Stimulated activated CD4-positive, alpha-beta T cell treated with anti-CD3 and anti-CD28 coated beads, Interleukin-2, amount 100 ng/mL, for 24 hours (primary cell): Measurements from ENCODE around the gene LEF1.

ENCODE experiments used
- DNase-seq, 2 donors: peaks; one replicate each; pipeline ENCODE4 v3.0.0-alpha.2; 2020

The LEF1 gene

DNA sequence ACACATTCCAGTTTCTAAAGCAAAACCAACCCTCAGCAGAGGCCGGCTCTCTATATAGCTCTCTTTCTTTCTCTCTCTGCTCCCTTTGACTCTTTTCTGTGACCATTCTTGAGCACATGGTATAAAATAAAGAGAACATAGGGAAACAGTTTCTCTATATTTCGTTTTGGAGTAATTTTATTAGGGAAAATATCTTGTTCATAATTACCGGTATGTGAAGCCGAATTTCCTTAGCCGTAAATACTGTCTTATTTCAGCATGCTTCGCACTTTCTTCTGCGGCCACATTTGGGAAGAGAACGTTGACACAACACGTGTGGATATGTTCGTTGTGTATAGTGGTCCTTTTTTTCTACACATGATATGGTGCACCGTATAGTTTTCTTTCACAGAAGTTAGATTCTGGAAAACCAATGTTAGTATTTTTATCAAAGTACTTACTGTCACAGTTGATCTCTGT lies 4.9 kb upstream of the LEF1 start:
- no peak for DNase-seq

DNA sequence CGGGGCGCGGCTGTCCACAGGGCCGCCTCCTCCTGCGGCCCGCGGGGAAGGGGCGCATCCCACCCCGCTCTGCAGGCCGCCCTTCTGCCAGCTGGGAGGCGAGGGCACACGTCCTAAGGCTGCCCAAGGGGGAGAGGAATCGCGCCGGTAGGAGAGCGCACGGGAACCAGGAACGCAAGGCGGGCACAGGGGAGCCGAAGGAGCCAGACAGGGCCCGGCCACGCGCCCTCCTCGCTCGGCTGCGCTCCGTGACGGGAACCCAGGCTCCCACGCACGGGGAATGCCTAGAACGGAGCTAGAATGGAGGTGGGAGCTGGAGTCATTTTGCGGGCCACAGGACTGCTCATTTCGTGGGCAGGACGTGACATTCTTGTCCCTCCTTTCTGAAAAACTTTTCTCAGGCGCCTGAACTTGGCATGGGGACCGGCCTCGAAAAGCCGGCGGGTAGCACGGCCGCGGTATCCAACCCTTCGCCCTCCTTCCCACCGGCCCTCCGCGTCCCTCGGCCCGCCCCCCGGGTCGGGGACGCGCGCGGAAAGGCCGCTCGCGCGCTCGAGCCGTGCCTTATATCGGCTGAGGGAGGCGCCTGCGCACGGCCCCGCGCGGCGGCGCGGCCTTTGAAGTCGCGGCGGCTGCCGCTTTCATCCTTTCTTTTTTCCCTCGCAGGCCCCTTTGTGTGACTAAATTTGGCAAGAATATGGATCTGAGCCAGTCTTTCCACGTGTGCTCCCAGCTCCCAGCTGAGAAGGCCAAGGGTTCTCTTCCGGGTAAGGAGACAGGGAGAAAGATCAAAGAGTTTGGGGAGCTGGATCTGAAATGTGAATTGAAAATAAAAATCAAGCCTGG lies 4.2 kb upstream of the LEF1 start:
- DNase-seq = peak; percentile 75 to 81

DNA sequence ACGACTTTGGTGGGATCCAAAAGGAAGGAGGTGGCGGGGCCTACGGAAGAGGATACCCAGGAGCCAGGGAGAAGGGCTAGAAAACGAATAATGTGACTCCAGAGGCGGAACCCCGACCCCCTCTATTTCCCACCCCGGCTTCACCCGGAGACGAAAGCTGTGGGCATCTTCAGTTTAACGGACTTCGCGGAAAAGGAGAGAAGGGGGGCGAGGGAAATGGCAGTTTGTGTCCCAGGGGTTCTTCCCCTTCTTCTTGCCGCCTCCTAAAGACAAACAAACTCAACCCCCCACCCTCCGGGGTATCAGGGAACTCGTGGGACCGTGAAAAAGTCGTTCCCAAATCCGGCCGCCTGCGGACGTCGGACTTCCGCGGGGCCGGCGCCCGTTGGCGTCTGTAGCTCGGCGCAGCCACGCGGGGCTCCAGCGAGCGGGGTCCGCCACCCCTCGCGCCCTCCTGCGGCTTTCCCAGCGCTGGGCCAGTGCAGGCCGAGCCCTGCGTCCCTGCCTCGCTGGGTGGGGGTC lies 3.6 kb upstream of the LEF1 start:
- peak in 1 of 2 donors; percentile 56 for DNase-seq

DNA sequence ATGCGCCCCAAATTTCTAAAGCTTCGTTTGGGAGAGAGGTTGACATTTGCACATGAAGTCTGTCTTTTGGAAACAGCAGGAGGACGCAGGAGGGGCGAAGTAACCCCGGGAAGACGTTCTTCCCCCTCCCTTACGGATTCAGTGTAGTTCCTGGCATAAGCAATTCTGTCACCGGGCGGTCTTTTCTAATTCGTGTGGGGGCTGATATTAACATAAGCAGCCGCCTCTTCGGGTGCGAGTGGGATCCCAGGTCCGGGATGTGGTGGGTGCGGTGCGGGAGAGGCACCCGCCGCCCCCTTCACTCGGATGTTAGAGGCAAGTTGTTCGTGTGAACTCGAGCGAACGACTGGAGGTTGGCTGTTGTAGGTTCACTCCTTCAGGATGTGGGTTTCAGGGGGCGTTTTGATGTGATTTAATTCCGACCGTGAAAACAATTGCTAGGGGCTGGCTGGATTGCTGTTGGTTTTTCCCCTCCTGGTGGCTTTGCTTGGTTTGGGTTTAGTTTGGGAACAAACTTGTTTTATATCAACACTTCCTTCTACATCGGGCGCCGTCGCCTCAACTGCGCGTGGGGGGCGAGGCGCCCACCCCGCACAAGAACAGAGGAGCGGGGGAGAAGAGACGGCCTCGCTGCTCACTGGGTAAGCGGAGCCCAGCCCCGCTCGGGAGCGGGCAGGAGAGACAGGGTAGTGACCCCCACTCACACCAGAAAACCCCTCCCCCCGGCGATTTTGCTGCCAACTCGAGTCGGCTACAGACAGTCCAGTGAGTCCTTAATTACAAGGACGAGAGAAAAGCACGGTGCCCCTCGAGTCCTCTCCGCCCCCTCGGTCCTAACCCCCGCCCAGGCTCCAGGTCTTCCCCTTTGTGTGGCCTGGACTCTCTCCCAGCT lies 2.9 kb upstream of the LEF1 start:
- peak; percentile 56 to 66 for DNase-seq

DNA sequence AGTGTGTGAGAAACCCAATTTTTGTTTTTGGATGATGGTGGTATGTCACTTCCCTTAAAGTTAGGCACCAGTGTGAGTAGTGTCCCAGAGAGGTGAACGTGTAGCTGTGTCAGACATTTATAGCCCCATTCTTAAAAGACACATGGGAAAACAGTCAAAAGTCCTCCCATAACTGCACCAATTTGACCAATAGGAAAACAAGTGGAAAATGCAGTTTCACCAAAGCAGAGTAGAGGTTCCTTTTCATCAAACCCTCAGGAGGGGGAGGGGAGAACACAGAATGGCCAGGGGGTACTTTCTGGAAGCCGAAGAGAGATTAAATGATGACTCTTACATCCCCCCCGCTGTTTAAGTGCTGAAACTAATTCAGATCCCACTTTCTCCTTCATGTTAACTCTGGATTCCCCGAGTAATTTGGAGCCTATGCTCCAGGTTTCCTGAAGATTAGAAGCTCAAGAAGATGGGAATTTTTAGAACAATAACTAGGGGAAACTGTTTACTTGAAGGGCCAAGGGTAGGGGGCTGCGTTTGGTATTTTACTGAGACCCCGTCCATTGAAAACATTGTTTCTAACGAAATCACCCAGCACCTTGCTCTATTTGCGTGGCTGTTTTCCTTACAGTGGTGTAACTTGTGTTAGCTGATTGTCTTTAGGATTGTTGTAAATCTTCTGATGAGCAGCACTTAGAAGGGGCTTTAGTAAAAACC lies 2.1 kb upstream of the LEF1 start:
- DNase-seq = no peak

DNA sequence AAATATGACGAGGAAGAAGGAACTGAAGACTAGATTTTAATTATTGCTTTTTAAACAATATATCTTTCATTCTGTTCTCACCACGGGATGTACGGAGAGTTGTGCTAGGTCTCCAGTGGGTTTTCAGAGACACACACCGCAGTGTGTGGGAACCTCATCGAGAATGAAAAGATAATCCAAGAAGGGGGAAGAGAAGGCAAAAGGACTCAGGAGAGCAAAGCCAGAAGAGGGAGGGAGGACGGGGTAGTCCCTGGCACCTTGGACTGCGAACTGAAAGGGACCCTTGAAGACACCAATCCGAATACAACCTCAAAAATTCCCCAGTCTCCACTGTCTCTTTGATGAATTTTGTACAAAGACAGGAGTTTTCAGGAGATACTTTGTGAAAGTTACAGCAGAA lies 932 bp upstream of the LEF1 start:
- DNase-seq = no peak

DNA sequence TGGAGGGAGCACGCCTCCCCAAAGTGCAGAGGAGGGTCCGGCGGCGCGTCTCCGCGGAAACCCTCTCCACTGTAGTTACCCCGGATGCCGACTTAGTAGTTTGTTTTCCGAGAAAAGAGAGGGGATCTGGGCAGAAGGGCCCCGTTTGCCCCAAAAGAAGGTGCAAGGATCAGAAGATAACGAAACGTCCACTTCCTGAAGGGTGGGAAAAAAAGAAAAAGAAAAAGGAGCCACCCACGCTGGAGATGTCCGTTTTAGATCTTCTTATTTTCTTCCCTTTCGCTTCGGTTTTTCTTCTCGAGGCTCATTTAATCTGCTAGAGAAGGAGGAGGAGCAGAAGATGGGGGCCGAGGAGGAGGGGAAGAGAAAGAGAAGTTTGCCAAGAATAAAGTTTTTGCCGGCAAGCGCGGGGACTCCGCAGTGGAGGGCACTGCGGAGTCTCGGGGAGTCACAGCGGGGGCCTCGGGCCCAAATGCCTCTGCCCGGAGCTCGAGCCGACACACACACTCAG lies 517 bp downstream of the LEF1 start:
- DNase-seq = no peak

DNA sequence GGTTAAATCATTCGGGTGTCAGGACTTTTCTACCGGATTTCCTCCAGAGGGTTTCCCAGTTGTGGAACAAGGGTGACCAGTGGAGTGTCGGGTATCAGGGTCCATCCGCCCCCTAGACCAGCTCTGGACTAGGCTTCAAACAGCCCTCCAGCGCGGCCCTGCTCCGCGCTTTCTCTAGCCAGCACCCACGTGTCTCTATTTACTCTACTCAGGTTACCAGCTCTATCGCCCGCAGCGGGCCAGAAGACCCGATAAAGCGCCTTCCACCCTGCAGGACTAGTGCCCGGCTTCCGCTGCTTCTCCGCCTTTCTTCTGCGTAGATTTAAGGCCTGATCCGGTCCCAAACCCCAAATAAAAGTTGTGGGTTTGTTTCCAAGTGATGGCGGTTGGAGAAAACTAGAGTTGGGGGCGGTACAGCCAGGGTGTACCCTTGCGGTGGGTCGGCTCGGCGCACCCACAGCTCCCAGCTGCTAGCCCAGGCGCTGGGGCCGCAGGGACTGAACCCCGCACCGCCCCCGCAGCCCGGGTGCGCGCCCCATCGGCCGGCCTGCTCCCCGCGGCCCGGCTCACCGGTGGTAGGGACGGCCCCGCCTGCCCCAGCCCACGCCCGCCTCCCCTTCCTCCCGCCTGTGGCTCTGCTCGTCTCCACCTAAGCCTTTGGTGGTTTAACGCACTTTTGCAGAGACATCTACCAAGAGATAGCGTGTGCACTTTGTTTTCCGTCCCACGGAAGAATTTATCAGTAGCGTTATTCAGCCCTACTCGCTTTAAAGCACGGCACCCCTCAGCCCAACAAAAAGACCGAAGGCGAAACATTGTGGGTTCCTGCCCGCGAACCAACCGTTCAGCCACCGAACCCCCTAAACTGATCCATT lies 2.1 kb downstream of the LEF1 start:
- peak; percentile 72 to 82 for DNase-seq

DNA sequence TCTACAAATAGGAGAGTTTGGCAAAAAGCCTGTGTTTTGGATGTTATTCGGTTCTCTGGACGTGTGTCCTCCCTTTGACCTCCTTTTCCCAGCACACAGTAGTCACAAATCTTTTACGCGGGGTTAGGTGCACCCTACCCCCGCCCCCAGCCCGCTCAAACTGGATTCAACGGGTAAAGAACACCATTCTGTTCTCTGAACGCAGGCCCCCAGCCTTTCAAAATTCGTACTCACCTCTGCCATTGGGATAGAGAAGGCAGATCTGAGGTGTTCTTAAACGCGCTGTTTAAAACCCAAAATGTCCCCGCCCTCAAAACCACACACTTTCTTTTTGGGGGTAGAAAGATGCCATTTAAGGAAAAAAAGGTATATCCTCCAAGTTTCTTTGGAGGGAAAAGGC lies 2.7 kb downstream of the LEF1 start:
- peak; percentile 50 to 56 for DNase-seq

DNA sequence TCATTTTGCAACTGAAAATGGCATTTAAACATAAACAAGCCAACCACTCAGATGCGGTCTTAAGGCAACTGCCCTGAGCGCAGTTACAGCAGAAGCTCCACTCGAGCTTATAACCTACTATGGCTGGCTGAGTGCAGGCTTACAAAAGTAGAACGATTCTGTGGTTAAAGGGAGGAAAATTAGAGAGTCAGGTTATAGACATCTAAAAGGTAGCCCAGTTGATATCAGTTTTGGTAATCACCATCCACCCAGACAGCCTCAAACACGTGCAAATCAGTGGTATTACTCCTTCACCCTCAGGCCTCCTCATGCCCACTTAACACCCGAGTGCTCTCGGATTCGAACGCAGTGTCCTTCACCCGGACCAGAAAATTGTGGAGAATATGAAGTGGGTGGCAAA lies 3.1 kb downstream of the LEF1 start:
- peak in 1 of 2 donors; percentile 26 for DNase-seq

DNA sequence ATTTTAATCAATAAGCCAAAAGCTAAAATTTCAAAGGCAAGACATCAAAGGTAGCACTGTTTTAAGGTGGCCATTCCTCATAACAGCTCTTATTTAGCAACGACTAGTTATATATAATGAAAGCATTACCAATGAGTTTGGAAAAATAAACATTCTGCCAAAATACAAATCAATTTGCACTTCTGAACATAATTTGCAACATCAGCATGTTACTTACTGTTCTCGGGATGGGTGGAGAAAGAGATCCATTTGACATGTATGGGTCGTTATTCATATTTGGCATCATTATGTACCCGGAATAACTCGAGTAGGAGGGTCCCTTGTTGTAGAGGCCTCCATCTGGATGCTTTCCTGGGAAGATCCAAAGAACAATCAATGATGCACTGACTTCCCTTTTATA lies 5.4 kb downstream of the LEF1 start:
- DNase-seq = no peak

DNA sequence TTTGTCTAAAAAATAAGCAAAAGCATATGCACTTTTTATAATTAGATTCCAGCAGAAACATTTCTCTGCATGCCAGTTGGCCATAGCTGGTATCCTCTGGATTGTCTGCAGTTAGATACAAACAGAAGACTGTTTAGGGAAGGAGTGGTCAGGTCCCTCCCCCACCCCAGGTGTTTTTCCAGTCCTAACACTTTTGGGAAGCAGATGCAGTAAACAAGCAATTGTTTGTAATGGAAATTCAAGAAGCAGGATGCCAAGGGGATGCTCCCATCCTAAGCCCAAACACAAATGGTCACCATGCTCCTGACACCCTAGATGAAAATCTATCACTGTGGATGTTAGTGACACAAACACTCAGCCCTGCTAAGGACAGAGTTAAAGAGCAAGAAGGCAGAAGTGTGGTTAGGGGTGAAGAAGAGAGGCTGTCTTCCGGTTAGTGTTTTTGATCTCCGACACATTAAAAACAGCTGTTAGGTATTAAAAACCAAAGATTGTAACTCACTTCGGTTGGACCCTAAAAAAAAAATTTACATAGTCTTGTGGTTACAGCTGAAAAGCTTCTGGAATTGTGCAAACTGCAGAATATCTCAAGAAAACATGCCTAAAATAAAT lies 7.9 kb downstream of the LEF1 start:
- no peak for DNase-seq

DNA sequence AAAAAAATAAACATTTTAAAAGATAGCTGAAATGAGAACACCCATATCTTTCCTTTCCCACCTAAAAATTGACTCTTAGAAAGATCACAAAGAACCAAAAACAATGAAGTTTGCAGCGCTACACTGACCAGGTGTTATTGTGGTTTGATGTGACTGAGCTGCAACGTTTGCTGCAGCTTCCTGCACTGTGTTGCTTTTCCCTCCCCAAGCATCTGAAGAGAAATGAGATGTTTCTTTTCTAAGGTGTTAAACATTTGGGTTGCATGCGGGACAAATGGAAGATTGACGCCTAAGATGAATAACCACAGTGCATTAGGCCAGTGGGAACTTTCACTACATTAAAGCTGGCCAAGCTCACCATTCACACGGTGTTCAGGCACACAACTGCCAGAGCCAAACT lies 8.9 kb downstream of the LEF1 start:
- no peak for DNase-seq

DNA sequence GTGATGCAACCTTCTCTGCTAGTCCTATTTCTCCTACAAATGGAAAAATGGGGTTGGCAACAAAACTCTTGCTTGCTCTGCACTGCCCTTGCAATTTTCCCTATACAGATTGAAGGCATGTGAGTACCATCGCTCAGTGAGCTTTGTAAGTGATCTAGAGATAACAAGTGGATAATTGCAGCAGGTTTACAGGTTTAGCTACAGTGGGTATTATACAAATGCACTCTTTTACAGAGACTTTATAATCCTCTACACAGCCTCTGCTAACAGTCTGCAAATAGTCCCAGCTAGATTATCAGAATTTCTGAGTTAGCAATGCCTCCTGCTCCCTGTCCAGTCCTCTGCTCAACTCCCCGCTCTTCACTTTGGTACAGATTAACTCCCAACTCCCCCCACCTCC lies 11.1 kb downstream of the LEF1 start:
- no peak for DNase-seq

DNA sequence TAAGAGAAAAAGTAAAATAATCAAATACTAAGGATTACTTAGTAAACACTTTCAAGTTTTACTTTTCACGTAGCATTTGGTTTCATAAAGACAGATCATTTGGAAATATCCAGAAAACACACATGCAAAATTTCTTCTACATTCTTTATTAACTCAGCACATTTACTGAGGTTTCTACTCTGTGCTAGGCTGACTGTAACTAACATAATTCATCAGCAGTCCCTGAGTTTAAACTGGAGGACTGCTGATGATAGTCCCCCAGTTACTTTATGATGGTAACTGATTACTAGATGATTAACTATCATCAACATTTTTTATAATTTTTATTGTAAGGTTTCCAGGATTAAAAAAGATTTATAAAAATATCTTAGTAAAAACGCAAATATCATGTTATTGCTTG lies 12.3 kb downstream of the LEF1 start:
- no peak for DNase-seq

DNA sequence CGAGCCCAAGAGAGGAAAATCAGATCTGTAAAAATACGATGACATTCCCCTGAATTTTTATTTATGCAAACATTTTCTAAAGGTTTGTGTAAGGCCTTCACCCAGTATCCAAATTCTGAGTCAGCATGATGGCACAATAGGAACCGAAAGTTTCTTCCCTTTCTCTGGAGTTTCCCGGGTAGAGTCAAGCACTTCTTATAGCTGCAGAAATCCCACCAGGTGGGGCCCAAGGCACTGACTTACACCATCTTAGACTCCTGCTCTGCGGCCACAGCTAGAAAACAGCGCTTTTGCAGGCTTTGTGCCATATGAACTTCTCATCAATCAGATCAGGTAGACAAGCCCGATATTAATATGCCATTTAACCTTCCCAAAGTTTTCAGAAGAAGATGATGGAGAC lies 13.4 kb downstream of the LEF1 start:
- peak; percentile 44 to 55 for DNase-seq

DNA sequence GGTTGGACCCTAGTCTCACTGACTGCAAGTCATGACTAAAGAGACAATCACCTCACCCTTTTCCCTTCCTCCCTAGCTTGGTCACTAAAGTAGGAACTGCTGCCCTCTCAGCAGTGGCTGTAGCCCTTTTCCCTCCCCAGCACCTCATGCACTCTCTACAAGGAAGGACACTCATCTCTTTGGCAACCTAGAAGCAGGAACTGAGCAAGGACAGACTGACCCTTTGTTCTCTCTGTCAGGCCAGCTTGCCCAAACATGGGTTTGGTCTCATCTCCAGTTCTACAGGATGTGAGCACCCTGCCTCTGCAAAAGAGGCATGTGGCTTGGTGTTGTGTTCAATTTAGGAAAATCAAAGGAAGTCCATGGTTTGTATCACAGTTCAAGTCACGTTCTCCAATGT lies 15.8 kb downstream of the LEF1 start:
- DNase-seq = no peak

DNA sequence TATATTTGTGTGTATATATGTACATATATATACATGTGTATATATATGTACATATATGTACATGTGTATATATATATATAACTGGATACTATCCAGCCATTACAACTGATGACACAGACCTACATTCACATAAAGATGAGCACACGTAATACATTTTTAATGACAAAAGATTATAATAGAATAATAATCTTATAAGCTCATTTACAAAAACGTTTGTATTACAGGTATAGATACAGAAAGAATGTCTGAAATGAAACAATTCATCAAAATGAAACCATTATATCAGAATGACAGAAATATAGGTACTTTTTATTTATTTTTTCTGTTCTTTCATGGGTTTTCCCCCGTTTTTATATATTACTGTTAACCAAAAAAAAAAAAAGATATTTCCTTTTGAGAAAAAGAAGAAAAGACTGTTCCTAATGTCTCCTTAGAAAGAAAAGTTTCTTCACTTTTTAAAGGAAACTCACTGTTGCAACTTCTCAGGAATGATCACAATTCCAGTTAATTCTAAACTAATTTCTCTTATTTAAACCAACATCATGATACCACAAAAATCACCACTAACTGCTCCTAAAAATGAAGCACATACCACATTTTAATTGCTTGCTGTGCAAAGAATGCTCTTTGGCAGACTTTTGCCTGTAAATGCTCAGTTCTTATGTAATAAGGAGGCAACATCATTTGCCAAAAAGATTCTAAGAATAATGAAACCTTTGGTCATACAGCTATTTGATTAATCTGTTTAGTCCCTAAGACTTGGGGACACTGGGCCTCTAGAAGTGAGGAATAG lies 18.9 kb downstream of the LEF1 start:
- no peak for DNase-seq

DNA sequence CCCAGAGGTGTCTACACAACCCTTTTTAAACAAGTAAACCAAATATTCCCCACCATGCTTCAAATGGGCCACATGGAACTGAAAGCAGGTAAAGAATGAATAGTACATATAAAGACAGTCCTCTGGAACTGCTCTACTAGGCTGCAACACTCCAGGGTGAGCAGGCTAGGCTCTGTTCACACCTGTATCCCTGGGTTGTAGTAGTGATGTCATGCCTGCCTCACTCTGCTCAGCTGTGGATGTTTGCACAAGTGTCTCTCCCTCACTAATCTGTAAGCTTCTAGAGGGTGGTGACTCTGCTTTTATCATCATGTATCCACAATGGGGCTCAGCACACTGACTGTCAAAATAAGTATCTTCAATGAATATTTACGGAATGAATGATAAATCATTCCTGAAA lies 20.4 kb downstream of the LEF1 start:
- DNase-seq = no peak

DNA sequence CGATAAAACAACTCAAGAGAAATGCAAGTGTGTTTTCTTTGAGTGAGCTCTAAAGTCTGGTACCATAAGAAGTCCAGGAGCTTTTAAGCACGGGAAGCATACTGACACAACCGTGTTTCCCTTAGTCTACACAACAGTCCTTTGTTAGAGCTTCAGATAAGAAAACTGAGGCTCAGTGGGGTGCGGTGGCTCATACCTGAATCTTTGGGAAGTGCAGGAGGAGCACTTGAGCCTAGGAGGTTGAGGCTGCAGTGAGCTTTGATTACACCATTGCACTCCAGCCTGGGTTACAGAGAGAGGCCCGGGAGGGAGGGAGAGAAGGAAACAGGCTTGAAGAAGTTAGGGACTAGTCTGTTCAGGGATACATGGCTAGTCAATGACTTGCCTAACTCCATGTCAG lies 21.9 kb downstream of the LEF1 start:
- DNase-seq = no peak

DNA sequence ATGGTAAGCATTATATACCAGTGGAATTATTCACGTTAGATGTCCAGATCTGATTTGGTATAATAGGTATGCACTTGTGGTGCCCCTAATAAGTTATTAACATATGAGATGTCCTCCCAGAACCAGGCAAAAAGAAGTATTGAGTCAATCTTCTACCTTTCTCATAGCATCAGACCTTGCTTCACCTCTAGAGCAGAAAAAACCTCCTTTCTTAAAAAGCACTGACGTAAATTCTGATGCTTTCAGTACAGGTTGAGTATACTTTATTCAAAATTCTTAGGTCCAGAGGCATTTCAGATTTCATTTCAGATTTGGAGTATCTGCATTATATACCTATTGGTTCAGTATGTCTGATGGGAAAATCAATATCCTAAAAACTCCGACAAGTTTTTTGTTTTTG lies 22.4 kb downstream of the LEF1 start:
- no peak for DNase-seq
